RWPE1 (cell line): ENCODE results near the gene CFTR.
A peak's percentile ranks its signal among the peaks of the same experiment; 100 is the strongest.
"Not testable (repeated sequence)": the region's sequence is repeated elsewhere in the genome, so short reads cannot be mapped to it uniquely, and the experiment has no call there.

Source experiments
- CTCF ChIA-PET: fragments of 350-600 bp; sonication (Branson Sonifier 250); formaldehyde crosslinking; extraction: SDS; loops from one replicate; lab custom pipeline; 2021; lab: Yijun Ruan, JAX
- POLR2A ChIA-PET: fragments of 400-600 bp; formaldehyde crosslinking; extraction: SDS; loops from one replicate; lab custom pipeline; 2020; ENCODE audit warnings: antibody characterized with exemption; ENCODE audit not compliant: low non-redundant PET; lab: Yijun Ruan, JAX
- DNase-seq: peaks from one replicate; pipeline ENCODE4 v3.0.0; 2012; ENCODE audit warnings: low spot score
- H3K27ac ChIP-seq: fragments of 450-650 bp; 2 replicates; pipeline ENCODE4 v1.5.1; 2017
- CTCF ChIP-seq: fragments of 450-650 bp; conservative IDR thresholded peaks from 2 replicates; pipeline ENCODE4 v1.5.1; 2017; ENCODE audit warnings: low read depth, mild to moderate bottlenecking

The CFTR gene

GRCh38 chr7:117704063-117704462 lies 224.2 kb downstream of the CFTR start:
- no peak for DNase-seq
- no peak for TF ChIP-seq CTCF
- CTCF ChIA-PET: interaction anchor here (1.0 kb wide), 1 partner anchor 245 kb away, joined by 3 read pairs; no protein-coding TSS in a partner anchor
- POLR2A ChIA-PET: no interaction called here
- no peak overlapping the region for H3K27ac ChIP-seq

GRCh38 chr7:117705630-117706029 lies 225.8 kb downstream of the CFTR start:
- ChIA-PET POLR2A (no interaction called here), CTCF (no interaction called here)
- H3K27ac ChIP-seq: no peak overlapping the region
- TF ChIP-seq CTCF: no peak
- DNase-seq: no peak

GRCh38 chr7:117706210-117706609 lies 226.4 kb downstream of the CFTR start:
- POLR2A ChIA-PET: no interaction called here
- no peak for TF ChIP-seq CTCF
- CTCF ChIA-PET: no interaction called here
- no peak overlapping the region for H3K27ac ChIP-seq
- no peak for DNase-seq

- no peak for TF ChIP-seq CTCF
- POLR2A ChIA-PET: no interaction called here
- DNase-seq: no peak
- CTCF ChIA-PET: interaction anchor here (0.6 kb wide), 1 partner anchor 65 kb away, joined by 3 read pairs; no protein-coding TSS in a partner anchor
- no peak overlapping the region for H3K27ac ChIP-seq
These were observed 227.3 kb downstream of the CFTR start for GRCh38 chr7:117707080-117707479.

- DNase-seq, CTCF ChIA-PET: not testable (repeated sequence)
These were observed 228.3 kb downstream of the CFTR start for GRCh38 chr7:117708173-117708572.

GRCh38 chr7:117711556-117711955 lies 231.7 kb downstream of the CFTR start:
- CTCF ChIA-PET: interaction anchor here (0.6 to 0.7 kb wide), 2 partner anchors 8 to 293 kb away, joined by 3 to 4 read pairs; no protein-coding TSS in a partner anchor
- H3K27ac ChIP-seq: no peak overlapping the region
- DNase-seq: no peak
- POLR2A ChIA-PET: no interaction called here
- no peak for TF ChIP-seq CTCF

More at GRCh38 chr7:117708173-117708572, 228.3 kb downstream of the CFTR start:
- POLR2A ChIA-PET, H3K27ac ChIP-seq: not testable (repeated sequence)

- DNase-seq: peak; percentile 42
- ChIA-PET CTCF (interaction anchor here (0.5 to 1.1 kb wide), 14 partner anchors 18 to 1632 kb away, joined by 3 to 12 read pairs (median 3); no protein-coding TSS in a partner anchor), POLR2A (no interaction called here)
- no peak overlapping the region for H3K27ac ChIP-seq
- peak; percentile 59 for TF ChIP-seq CTCF
These were observed 236.1 kb downstream of the CFTR start for GRCh38 chr7:117715784-117716445.
